OCI-LY7 (cell line): ENCODE measurements around the gene MYCBPAP.

ENCODE experiments used
- CTCF ChIP-seq: fragments of 200-600 bp; sonication (generic); conservative IDR thresholded peaks from 2 replicates; pipeline ENCODE4 v1.5.1; 2014; ENCODE audit warnings: mild to moderate bottlenecking, antibody characterized with exemption, low read length, moderate library complexity, mixed read lengths
- EZH2phosphoT487 ChIP-seq: fragments of 200-600 bp; sonication (generic); IDR thresholded peaks from 2 replicates; pipeline ENCODE4 v1.6.1; 2018; ENCODE audit warnings: low read depth, borderline replicate concordance, mild to moderate bottlenecking, mixed run types, antibody characterized with exemption, low read length, moderate library complexity, mixed read lengths

GRCh38 chr17:50517504-50518383 is 9.5 kb downstream of the MYCBPAP start:
- no peak for TF ChIP-seq CTCF
- TF ChIP-seq EZH2phosphoT487 = no peak
